Liver (tissue), 9 donors: ENCODE data around the gene SOX6. TPM values are rescaled to one million over a fixed set of nuclear protein-coding genes. Genes with fewer than 3 reads are reported as not detected.

Experiments
- DNase-seq: peaks from one replicate; pipeline ENCODE4 v3.0.0-alpha.2; 2017; ENCODE audit warnings: low spot score
- H3K27ac ChIP-seq, 2 donors: one replicate each; pipeline ENCODE4 v1.7.0; 2013; ENCODE audit warnings: inconsistent platforms in 2 of 2, low read length in 2 of 2, control low read depth in 1 of 2, low read depth in 1 of 2, mild to moderate bottlenecking in 1 of 2
- H3K27me3 ChIP-seq, 4 donors: one replicate each; pipeline versions ENCODE4 v1.6.1 to v1.7.0; 2013; ENCODE audit warnings: low read length in 3 of 4, inconsistent platforms in 1 of 4, mild to moderate bottlenecking in 1 of 4, moderate library complexity in 1 of 4; ENCODE audit not compliant: control insufficient read depth in 4 of 4, insufficient read depth in 4 of 4
- H3K36me3 ChIP-seq, 4 donors: one replicate each; pipeline versions ENCODE4 v1.6.1 to v1.7.0; 2013; ENCODE audit warnings: low read length in 3 of 4, mild to moderate bottlenecking in 3 of 4, low read depth in 1 of 4, moderate library complexity in 1 of 4; ENCODE audit not compliant: control insufficient read depth in 4 of 4, insufficient read depth in 3 of 4
- H3K4me1 ChIP-seq, 4 donors: one replicate each; pipeline versions ENCODE4 v1.6.1 to v1.7.0; 2013; ENCODE audit warnings: low read length in 3 of 4, mild to moderate bottlenecking in 3 of 4, moderate library complexity in 1 of 4; ENCODE audit not compliant: control insufficient read depth in 4 of 4, insufficient read depth in 4 of 4
- H3K4me3 ChIP-seq, 3 donors: one replicate each; pipeline versions ENCODE4 v1.6.1 to v1.7.0; 2013; ENCODE audit warnings: low read length in 3 of 3, control low read depth in 1 of 3, low read depth in 1 of 3, mild to moderate bottlenecking in 1 of 3
- H3K9ac ChIP-seq, 2 donors: one replicate each; pipeline ENCODE4 v1.7.0; 2013; ENCODE audit warnings: low read length in 2 of 2, mild to moderate bottlenecking in 2 of 2, moderate library complexity in 2 of 2, control low read depth in 1 of 2, low read depth in 1 of 2
- H3K9me3 ChIP-seq, 4 donors: one replicate each; pipeline versions ENCODE4 v1.6.1 to v1.7.0; 2013; ENCODE audit warnings: low read length in 3 of 4; ENCODE audit not compliant: control insufficient read depth in 4 of 4
- EGR1 ChIP-seq, 2 donors: IDR thresholded peaks; 2 replicates each; pipeline ENCODE4 v1.6.1; 2016 to 2018; ENCODE audit warnings: antibody characterized with exemption in 2 of 2, low read depth in 2 of 2
- FOXA1 ChIP-seq: IDR thresholded peaks from 2 replicates; pipeline ENCODE4 v1.6.1; 2016; ENCODE audit warnings: antibody characterized with exemption
- FOXA2 ChIP-seq: IDR thresholded peaks from 2 replicates; pipeline ENCODE4 v1.6.1; 2016; ENCODE audit warnings: antibody characterized with exemption
- GABPA ChIP-seq, 2 donors: IDR thresholded peaks in 1 of 2; conservative IDR thresholded peaks in 1 of 2; 2 replicates each; pipeline ENCODE4 v1.6.1; 2016; ENCODE audit warnings: antibody characterized with exemption in 2 of 2, mild to moderate bottlenecking in 1 of 2, moderate library complexity in 1 of 2
- HNF4A ChIP-seq, 2 donors: conservative IDR thresholded peaks; 2 replicates each; pipeline ENCODE4 v1.6.1; 2016; ENCODE audit warnings: antibody characterized with exemption in 2 of 2, mild to moderate bottlenecking in 2 of 2
- HNF4G ChIP-seq: IDR thresholded peaks from 2 replicates; pipeline ENCODE4 v1.6.1; 2016; ENCODE audit warnings: antibody characterized with exemption
- JUND ChIP-seq, 2 donors: IDR thresholded peaks; 2 replicates each; pipeline ENCODE4 v1.6.1; 2016; ENCODE audit warnings: antibody characterized with exemption in 2 of 2
- NR2F2 ChIP-seq: IDR thresholded peaks from 2 replicates; pipeline ENCODE4 v1.6.1; 2016; ENCODE audit warnings: antibody characterized with exemption
- RAD21 ChIP-seq, 2 donors: IDR thresholded peaks; 2 replicates each; pipeline ENCODE4 v1.6.1; 2016; ENCODE audit warnings: antibody characterized with exemption in 2 of 2, mild to moderate bottlenecking in 2 of 2
- RXRA ChIP-seq, 2 donors: IDR thresholded peaks; 2 replicates each; pipeline ENCODE4 v1.6.1; 2017 to 2018; ENCODE audit warnings: antibody characterized with exemption in 2 of 2, mild to moderate bottlenecking in 1 of 2
- SP1 ChIP-seq: IDR thresholded peaks from 2 replicates; pipeline ENCODE4 v1.6.1; 2018; ENCODE audit warnings: antibody characterized with exemption, mild to moderate bottlenecking
- TAF1 ChIP-seq: conservative IDR thresholded peaks from 2 replicates; pipeline ENCODE4 v1.6.1; 2016; ENCODE audit warnings: antibody characterized with exemption, mild to moderate bottlenecking
- YY1 ChIP-seq: IDR thresholded peaks from 2 replicates; pipeline ENCODE4 v1.6.1; 2016; ENCODE audit warnings: antibody characterized with exemption, mild to moderate bottlenecking
- WGBS: extraction: QIAGEN DNeasy Blood & Tissue Kit; methylation state at CpG from one replicate; pipeline ENCODE4 v1.1.7; 2013; 5-methylcytosine and 5-hydroxymethylcytosine counted together
- polyA plus RNA-seq, 2 donors: library from polyadenylated mRNA; stranded (reverse) in 1 of 2; unstranded in 1 of 2; fragments of 200-250 nt in 1 of 2; fragments of >200 nt in 1 of 2; fragmentation: Nextera tagmentation in 1 of 2; extraction: Ambion mirVana in 1 of 2; gene quantifications; one replicate each; pipeline versions ENCODE4 v1.2.1 to v1.2.3, GENCODE V29; 2013 to 2015
- total RNA-seq, 2 donors: library from RNA; depleted of rRNA; stranded (reverse); fragments of >200 nt; gene quantifications; one replicate each; pipeline ENCODE4 v1.2.3, GENCODE V29; 2014
- TF ChIP-seq, protein P1 (sequence below): IDR thresholded peaks from 2 replicates; pipeline ENCODE4 v1.6.1; 2016; ENCODE audit warnings: antibody characterized with exemption
- TF ChIP-seq, protein P2 (sequence below): fragments of 150-350 bp; IDR thresholded peaks from 2 replicates; pipeline ENCODE4 v1.5.1; 2017; ENCODE audit warnings: improper control_type of control experiment, low read depth, low read length; ENCODE audit not compliant: missing input control
- TF ChIP-seq, protein P3 (sequence below): IDR thresholded peaks from 2 replicates; pipeline ENCODE4 v1.6.1; 2016; ENCODE audit warnings: antibody characterized with exemption, mild to moderate bottlenecking
- TF ChIP-seq, protein P4 (sequence below): IDR thresholded peaks from 2 replicates; pipeline ENCODE4 v1.6.1; 2016; ENCODE audit warnings: antibody characterized with exemption
- TF ChIP-seq, protein P5 (sequence below): IDR thresholded peaks from 2 replicates; pipeline ENCODE4 v1.6.1; 2016; ENCODE audit warnings: antibody characterized with exemption
- donor health status: healthy.
- donor health status: healthy.
- donor health status: healthy.
- donor health status: healthy.
- donor health status: healthy.

SOX6 gene
- total and polyA plus RNA-seq, 4 donors = 2.4 to 111 (median 14.8) TPM

DNA sequence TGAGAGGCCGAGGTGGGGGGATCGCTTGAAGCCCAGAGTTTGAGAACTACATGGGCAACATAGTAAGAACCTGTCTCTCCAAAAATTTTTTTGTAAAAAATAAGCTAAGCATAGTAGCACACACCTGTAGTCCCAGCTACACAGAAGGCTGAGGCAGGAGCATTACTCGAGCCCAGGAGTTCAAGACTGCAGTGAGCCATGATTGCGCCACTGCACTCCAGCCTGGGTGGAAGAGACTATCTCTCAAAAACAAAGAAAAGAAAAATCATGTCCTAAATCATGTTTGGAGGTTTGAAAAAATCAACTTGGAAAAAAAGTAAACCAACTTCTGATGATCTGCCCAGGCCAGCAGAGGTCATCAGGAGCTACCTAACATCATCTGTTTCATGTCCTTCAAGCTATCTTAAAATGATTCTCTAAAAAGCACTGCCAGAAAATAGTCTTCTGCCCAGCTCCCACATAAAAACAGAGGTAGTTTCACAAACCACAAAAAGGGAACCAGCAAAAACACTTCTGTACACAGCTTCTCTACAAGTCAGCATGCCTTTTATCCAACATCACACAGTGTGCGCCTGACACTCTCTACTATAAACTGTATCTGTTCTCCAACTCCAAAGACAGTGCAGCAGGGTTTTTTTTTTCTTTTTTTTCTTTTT, 165.0 kb downstream of the SOX6 start:
- DNase-seq = no peak
- H3K27me3 ChIP-seq = no peaks in the 10 kb centered on the region
- H3K9me3 ChIP-seq = no peaks in the 10 kb centered on the region
- H3K9ac ChIP-seq = no peak overlapping the region
- TF ChIP-seq HNF4G = no peak
- no peak for TF ChIP-seq GABPA (IDR thresholded peaks at IDR 0.05 in 1 of 2, conservative IDR thresholded peaks at IDR 0.05 in 1 of 2)
- TF ChIP-seq, protein P1, sequence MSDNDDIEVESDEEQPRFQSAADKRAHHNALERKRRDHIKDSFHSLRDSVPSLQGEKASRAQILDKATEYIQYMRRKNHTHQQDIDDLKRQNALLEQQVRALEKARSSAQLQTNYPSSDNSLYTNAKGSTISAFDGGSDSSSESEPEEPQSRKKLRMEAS = no peak
- TF ChIP-seq RAD21 (IDR thresholded peaks at IDR 0.05) = peak; percentile 68 to 69
- no peak for TF ChIP-seq HNF4A (conservative IDR thresholded peaks at IDR 0.05)
- H3K36me3 ChIP-seq = no peaks in the 10 kb centered on the region
- H3K4me3 ChIP-seq = no peak overlapping the region
- peaks cover under 1 to 5% (median under 1%) of the 10 kb centered on the region in 4 donors for H3K4me1 ChIP-seq
- 88% methylated on average over 5 of the region's 5 CpGs for WGBS
- H3K27ac ChIP-seq = no peak overlapping the region

DNA sequence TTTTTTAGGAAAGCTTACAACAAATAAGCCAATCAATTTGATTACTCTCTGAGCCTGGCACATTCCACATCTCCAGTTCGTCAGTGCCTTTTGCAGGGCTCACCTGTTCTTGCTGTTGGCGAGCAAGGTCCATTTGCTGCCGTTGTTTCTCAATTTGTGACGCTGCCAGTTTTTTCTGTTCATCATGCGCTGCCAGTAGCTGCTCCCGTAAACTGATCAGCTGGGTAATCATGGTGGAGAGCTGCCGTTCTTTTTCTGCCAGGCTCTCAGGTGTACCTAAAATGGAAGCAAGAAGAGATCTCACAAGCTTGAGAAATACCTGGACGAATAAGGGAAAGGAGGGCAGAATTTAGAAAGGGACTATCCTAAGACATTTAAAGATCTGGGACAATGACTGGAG, 169.7 kb downstream of the SOX6 start:
- no peaks in the 10 kb centered on the region for H3K9me3 ChIP-seq
- no peaks in the 10 kb centered on the region for H3K27me3 ChIP-seq
- H3K36me3 ChIP-seq = no peaks in the 10 kb centered on the region
- peak overlapping the region in 1 of 3 donors; percentile 51 for H3K4me3 ChIP-seq
- TF ChIP-seq EGR1 (IDR thresholded peaks at IDR 0.05; ENCODE audit: low read depth in 2 of 2) (peak in 1 of 2 donors; percentile 43), TAF1 (peak; percentile 70), RAD21 (IDR thresholded peaks at IDR 0.05) (peak; percentile 59 to 66), YY1 (peak; percentile 97), SP1 (peak; percentile 89), JUND (IDR thresholded peaks at IDR 0.05) (peak; percentile 57 to 71), RXRA (IDR thresholded peaks at IDR 0.05) (peak; percentile 69 to 82), HNF4G (peak; percentile 91), HNF4A (conservative IDR thresholded peaks at IDR 0.05) (peak; percentile 95 to 96), NR2F2 (no peak), FOXA1 (peak; percentile 68), FOXA2 (no peak), GABPA (IDR thresholded peaks at IDR 0.05 in 1 of 2, conservative IDR thresholded peaks at IDR 0.05 in 1 of 2) (no peak)
- TF ChIP-seq, protein P2, sequence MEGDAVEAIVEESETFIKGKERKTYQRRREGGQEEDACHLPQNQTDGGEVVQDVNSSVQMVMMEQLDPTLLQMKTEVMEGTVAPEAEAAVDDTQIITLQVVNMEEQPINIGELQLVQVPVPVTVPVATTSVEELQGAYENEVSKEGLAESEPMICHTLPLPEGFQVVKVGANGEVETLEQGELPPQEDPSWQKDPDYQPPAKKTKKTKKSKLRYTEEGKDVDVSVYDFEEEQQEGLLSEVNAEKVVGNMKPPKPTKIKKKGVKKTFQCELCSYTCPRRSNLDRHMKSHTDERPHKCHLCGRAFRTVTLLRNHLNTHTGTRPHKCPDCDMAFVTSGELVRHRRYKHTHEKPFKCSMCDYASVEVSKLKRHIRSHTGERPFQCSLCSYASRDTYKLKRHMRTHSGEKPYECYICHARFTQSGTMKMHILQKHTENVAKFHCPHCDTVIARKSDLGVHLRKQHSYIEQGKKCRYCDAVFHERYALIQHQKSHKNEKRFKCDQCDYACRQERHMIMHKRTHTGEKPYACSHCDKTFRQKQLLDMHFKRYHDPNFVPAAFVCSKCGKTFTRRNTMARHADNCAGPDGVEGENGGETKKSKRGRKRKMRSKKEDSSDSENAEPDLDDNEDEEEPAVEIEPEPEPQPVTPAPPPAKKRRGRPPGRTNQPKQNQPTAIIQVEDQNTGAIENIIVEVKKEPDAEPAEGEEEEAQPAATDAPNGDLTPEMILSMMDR = no peak
- TF ChIP-seq, protein P1 = peak; percentile 56
- TF ChIP-seq, protein P3, sequence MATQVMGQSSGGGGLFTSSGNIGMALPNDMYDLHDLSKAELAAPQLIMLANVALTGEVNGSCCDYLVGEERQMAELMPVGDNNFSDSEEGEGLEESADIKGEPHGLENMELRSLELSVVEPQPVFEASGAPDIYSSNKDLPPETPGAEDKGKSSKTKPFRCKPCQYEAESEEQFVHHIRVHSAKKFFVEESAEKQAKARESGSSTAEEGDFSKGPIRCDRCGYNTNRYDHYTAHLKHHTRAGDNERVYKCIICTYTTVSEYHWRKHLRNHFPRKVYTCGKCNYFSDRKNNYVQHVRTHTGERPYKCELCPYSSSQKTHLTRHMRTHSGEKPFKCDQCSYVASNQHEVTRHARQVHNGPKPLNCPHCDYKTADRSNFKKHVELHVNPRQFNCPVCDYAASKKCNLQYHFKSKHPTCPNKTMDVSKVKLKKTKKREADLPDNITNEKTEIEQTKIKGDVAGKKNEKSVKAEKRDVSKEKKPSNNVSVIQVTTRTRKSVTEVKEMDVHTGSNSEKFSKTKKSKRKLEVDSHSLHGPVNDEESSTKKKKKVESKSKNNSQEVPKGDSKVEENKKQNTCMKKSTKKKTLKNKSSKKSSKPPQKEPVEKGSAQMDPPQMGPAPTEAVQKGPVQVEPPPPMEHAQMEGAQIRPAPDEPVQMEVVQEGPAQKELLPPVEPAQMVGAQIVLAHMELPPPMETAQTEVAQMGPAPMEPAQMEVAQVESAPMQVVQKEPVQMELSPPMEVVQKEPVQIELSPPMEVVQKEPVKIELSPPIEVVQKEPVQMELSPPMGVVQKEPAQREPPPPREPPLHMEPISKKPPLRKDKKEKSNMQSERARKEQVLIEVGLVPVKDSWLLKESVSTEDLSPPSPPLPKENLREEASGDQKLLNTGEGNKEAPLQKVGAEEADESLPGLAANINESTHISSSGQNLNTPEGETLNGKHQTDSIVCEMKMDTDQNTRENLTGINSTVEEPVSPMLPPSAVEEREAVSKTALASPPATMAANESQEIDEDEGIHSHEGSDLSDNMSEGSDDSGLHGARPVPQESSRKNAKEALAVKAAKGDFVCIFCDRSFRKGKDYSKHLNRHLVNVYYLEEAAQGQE = peak; percentile 91
- TF ChIP-seq, protein P4, sequence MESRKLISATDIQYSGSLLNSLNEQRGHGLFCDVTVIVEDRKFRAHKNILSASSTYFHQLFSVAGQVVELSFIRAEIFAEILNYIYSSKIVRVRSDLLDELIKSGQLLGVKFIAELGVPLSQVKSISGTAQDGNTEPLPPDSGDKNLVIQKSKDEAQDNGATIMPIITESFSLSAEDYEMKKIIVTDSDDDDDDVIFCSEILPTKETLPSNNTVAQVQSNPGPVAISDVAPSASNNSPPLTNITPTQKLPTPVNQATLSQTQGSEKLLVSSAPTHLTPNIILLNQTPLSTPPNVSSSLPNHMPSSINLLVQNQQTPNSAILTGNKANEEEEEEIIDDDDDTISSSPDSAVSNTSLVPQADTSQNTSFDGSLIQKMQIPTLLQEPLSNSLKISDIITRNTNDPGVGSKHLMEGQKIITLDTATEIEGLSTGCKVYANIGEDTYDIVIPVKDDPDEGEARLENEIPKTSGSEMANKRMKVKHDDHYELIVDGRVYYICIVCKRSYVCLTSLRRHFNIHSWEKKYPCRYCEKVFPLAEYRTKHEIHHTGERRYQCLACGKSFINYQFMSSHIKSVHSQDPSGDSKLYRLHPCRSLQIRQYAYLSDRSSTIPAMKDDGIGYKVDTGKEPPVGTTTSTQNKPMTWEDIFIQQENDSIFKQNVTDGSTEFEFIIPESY = peak; percentile 75
- TF ChIP-seq, protein P5, sequence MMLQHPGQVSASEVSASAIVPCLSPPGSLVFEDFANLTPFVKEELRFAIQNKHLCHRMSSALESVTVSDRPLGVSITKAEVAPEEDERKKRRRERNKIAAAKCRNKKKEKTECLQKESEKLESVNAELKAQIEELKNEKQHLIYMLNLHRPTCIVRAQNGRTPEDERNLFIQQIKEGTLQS = peak; percentile 43
- peak overlapping the region; percentile 44 to 77 for H3K27ac ChIP-seq
- H3K9ac ChIP-seq = peak overlapping the region in 1 of 2 donors; percentile 61
- 31% methylated on average over 8 of the region's 8 CpGs for WGBS
- peaks cover 2 to 22% (median 13%) of the 10 kb centered on the region in 4 donors for H3K4me1 ChIP-seq
- DNase-seq = no peak
